ENCODE results near the gene SLC25A45.

Gene SLC25A45

DNA sequence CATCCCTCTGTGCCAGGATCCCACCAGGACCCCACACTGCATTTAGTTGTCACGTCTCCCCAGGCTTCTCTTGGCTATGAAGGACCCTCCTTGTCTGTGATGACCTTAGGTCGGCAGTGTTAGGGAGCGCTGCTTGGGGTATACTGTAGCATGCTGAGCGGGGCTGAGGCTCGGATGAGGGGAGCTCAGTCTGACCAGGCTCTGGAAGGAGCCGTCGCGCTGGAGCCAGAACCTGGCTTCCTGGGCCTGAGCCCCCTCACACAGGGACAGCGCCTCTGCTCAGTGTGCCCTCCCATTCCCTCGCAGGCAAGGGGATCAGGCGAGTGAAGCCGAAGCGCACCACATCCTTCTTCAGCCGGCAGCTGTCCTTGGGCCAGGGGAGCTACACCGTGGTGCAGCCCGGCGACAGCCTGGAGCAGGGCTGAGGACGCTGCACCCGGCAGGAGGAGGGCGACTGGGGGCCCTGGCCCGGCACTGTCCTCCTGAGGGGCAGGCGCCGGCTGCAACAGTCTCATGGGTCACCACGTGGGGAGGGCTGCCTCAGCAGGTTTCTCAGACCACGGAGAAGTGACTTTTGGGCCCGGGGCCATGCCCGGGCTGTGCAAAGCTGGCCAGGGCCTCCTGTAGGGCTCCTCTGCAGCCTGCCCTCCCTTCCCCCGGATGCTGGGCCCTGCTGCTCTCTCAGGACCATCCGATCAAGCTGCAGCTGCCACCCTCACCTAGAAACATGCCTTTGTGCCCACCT lies 28.7 kb upstream of the SLC25A45 start:
- no peak for DNase-seq (ENCODE audit: low read depth, low spot score)
- no peak overlapping the region for H3K27ac ChIP-seq

DNA sequence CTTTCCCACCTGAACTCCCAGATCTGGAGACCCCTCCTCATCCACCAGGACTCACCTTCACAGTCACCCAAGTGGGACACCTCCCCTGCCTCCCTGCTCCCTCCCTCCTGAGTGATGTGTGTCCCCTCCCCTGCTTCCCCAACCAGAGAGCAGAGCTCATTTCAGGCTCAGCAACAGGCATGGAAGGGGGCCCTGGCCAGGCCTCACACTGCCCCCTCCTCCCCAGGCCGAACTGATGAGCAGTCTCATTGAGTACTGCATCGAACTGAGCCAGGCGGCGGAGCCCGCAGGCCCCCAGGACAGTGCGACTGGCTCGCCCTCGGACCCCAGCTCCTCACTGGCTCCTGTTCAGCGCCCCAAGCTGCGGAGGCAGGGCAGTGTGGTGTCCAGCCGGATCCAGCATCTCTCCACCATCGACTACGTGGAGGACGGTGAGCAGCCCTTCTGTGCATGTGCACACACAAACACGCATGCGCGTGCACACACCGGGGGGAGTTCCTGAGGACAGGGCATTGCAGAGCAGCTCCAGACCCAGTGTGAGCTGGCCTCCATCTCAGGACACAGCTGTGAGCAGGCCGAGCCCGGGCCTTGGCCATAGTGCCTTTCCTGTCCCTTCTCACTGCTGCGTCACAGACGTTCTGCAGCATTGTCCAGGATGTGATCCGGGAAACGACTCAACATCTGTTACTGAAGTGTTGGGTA lies 22.3 kb upstream of the SLC25A45 start:
- no peak overlapping the region for H3K27ac ChIP-seq
- DNase-seq (ENCODE audit: low read depth, low spot score), result no peak

DNA sequence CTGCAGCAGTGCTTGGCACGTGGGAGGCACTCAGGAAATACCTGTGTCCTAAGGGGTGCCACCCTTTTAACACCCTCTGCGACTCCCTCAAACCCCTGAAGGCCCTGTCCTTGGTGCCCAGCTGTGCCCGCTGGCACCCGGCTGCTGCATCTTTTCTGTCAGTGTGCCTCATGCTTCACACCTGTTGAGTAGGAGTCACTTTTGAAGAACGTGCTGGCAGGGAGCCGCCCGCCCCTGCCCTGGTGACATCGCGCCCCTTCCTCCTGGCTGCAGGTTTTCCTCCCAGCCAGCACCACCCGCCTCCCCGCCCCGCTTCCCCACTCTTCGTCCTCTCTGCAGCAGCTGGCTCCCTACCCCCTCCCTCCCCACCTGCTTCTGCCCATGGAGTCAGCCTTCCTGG lies 21.8 kb upstream of the SLC25A45 start:
- H3K27ac ChIP-seq, result no peak overlapping the region

DNA sequence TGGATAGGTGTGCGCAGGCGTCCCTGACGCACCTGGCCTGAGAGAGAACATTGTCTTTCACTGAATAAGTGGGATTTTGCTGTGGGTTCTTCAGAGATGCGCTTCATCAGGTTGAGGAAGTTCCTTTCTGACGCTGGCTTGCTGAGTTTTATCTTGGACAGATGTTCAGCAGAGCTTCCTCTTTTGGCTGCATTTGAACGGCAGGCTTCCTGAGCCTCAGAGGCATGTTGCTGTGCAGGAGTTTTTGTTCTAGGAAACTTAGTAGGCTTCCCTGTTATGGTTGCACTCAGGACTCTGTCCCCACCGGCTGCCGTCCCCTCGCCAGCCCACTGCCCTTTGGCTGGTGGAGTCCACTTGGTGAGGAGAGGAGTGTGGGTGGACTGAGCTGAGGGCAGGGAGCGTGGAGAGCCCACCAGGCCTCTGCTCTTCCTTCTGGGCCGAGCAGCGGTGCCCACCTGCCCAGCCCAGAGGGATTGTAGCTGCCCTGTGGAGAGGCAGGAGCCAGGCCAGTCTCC lies 21.2 kb upstream of the SLC25A45 start:
- no peak for DNase-seq (ENCODE audit: low read depth, low spot score)
- no peak overlapping the region for H3K27ac ChIP-seq

More for the DNA sequence above, 21.8 kb upstream of the SLC25A45 start:
- no peak for DNase-seq (ENCODE audit: low read depth, low spot score)

DNA sequence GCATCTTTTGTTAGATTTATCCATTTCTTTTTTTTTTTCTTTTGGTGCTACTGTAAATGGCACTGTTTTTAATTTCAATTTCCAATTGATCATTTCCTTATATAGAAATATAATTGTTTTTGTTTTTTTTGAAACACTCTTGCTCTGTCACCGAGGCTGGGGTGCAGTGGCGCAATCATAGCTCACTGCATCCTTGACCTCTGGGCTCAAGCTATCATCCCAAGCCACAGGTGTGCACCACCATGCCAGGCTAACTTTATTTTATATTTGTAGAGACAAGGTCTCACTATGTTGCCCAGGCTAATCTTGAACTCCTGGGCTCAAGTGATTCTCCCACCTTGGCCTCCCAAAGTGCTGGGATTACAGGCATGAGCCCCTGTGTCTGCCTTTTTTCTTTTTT lies 20.3 kb upstream of the SLC25A45 start:
- DNase-seq (ENCODE audit: low read depth, low spot score), result no peak
- no peak overlapping the region for H3K27ac ChIP-seq

DNA sequence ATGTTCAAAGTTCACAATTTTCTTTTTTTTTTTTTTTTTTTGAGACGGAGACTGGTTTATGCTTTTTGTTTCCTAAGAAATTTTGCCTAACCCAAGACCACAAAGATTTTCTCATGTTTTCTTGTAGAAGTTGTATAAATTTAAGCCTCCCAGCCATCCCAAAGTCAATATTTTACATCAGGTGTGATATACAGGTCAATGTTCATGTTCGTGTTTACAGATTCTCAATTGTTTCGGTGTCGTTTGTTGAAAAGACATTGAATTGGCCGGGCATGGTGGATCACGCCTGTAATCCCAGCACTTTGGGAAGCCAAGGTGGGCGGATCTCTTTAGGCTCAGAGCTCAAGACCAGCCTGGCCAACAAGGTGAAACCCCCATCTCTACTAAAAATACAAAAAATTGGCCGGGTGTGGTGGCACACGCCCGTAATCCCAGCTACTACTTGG lies 19.4 kb upstream of the SLC25A45 start:
- no peak overlapping the region for H3K27ac ChIP-seq

DNA sequence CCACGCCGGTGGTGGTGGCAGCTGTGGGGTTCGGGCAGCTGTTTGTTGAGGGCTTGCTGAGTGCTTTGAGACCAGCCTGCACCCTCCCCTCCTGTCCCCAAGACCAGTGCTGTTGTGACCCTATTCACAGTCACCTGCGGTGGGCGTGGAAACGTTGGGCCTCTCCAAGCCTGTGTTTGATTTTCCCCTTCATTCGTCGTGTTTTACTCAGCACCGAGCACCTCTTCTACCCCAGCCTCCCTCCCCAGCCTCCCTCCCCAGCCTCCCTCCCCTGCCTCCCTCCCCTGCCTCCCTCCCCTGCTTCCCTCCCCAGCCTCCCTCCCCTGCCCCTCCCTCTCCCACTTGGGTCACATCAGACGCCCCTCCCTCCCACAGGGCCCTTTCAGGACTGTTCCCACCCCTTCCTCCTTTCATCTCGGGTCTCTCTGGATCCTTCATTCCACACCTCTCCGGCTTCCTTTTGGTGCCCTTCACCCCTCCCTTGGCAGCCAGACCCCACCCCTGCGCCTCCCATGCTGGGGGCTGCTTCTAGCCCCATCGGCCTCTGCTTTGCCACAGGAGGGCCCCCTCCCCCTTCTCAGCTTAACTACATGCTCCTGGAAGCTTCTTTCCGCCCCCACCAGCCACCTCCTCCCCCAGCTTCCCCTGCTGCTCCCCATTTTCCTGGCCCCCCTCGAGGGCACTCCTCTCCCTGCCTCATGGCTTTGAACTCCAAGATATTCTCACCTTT lies 18.8 kb upstream of the SLC25A45 start:
- no peak for DNase-seq (ENCODE audit: low read depth, low spot score)
- H3K27ac ChIP-seq, result no peak overlapping the region

More for the DNA sequence above, 19.4 kb upstream of the SLC25A45 start:
- DNase-seq (ENCODE audit: low read depth, low spot score), result no peak

DNA sequence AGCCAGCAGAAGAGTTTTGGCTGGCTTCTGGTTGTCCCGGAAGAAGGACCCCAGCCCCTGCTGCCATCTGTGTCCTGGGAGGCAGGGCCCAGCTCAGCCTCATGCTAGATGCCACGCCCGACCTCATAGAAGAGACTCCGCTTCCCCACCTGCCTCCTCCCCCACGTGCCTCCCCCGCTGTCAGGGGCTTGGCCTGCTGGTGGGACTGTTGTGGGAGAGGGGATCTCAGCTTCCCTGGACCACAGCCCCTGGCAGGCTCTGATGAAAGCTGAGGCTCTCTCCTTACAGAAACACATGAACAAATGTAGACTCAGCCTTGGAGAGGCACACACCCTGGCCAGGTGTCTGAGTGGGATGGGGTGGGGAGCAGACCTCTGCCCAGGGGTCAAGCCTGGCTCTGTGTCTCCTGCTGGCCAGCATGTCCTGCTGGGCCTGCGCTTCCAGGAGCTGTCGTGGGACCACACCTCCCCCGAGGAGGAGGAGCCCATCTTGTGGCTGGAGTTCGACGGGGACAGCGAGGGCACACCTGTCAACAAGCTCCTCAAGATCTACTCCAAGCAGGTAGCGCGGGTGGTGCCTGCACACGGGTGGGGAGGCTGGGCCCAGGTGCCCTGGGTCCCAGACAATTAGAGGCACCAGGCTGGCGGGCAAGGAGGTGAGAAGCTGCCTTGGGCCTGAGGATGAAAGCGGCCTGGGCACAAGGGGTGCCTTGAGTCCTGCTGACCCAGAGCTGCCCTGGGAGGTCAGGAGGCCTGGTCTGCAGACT lies 18.0 kb upstream of the SLC25A45 start:
- H3K27ac ChIP-seq, result no peak overlapping the region
- DNase-seq (ENCODE audit: low read depth, low spot score), result no peak

DNA sequence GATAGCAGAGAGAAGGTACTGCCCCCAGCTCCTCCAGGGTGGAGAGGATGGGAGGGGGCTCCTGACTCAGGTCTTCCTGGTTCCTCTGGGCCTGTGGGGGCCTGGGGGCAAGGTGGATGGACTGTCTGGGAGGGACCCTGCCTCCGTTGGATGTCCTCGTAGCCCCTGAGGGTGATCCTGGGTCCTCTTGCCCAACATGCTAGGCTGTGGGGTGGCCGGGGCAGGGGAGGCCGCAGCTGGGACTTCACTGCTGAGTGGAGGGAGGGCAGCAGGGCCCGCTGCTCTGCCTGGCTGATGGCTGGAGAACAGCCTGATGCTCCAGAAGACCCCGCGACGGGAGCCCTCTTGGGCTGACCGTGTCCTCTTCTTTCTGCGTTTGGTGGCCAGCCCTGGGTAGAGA lies 17.4 kb upstream of the SLC25A45 start:
- no peak overlapping the region for H3K27ac ChIP-seq
- no peak for DNase-seq (ENCODE audit: low read depth, low spot score)

DNA sequence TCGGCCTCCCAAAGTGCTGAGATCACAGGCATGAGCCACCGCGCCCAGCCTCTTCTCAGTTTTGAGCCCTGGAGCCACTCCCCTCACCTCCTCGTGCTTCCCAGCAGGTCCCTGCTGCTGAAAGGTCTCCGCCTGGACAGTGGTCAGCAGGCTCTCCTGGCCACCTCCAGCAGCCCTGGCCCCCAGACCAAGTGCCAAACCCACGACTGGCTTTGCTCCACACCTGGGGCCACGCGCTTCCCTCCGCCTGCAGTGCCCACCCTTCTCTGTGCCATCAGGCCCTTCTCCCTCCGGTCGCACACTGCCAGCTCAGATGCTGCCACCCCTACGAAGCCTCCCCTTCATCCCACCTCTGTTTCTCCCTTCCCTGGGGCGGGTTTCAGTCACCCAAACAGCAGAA lies 16.8 kb upstream of the SLC25A45 start:
- no peak for DNase-seq (ENCODE audit: low read depth, low spot score)
- no peak overlapping the region for H3K27ac ChIP-seq

DNA sequence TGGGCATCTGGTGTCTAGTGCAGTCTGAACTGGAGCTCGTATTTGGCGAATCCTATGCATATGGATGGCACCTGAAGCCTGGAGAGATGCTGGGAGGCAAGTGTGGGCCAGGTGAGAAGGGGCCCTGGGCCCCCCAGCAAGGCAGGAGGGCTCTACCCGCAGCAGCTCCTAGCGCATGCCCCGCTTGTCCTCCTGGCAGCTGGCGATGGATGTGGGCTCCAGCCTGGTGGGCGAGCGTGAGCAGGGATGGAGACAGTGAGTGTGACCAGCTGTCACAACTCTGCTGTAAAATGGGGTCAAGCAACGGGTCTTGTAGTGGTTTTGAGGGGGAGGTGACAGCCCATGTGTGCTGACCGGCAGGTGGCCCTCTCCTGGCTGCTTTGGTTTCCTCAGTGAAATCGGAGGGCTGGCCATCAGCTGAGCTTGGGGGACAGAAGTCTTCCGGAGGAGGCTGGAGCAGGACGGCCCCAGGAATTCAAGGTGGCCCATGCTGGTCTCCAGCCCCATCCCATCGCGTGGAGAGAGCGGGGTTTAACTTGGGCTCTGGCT lies 16.0 kb upstream of the SLC25A45 start:
- DNase-seq (ENCODE audit: low read depth, low spot score), result no peak
- H3K27ac ChIP-seq, result no peak overlapping the region

DNA sequence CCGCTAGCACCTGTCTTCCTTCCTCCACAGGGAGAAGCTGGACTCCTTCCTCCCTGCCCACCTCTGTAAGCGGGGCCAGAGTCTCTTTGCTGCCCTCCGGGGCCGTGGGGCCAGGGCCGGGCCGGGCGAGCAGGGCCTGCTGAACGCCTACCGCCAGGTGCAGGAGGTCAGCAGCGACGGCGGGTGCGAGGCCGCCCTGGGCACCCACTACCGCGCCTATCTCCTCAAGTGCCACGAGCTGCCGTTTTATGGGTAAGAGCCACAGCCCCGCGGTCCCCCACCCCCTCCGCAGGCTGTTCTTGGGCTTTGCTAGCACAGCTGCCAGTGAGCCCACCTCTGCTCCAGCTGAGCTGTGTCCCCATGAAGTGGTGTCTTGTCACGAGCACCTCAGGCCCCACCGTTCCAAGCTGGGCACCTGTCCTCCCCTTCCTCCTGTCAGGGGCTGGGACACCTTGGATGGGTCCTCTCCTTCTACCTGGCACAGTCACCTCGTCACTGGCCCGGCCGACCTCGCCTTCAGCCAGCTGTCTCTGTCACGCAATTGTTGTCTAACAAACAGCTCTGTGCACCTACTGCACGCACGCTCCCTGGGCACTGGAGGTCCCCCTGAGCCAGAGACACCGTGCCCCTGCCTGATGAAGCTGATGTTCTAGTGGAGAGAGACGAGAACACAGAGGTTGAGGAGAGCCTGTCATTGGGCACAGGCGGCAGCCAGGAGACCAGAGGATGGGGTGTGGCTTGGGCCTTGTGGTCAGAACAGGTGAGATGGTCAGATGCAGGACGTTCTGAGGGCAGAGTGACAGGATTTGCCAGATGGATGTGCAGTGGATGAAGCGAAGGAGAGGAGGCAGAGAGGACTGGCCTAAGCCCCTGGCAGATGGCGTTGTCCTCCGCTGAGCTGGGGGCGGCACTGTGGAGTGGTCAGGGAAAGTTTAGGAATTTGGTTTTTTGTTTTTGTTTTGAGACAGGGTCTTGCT lies 14.6 kb upstream of the SLC25A45 start:
- H3K27ac ChIP-seq, result no peak overlapping the region
- DNase-seq (ENCODE audit: low read depth, low spot score), result no peak

DNA sequence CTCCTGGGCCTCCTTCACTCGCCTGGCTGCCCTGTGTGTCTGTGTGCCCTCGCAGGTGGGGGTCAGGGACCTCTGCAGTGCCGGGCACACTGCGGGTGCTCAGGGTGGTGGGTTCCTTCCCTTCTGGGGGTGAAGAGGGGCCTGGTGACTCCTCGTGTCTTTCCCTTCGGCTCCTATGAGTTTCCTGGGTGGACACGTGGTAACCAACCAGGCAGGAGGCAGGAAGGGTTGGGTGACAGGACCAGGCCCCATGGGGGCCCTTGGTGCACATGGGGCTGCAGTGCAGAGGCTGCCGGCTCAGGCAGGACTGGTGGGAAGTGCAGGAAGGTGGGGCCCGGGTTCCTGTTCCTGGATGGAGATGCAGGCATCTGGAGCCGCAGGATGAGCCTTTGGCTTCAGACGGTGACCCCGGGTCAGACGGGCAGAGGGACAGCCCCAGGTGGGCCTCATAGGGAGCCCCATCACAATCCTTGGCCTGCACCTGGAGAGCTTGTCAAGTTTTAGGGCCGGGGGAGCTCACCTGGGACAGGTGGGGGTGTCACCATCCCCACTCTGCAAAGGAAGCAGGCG lies 13.6 kb upstream of the SLC25A45 start:
- no peak overlapping the region for H3K27ac ChIP-seq
- DNase-seq (ENCODE audit: low read depth, low spot score), result no peak

DNA sequence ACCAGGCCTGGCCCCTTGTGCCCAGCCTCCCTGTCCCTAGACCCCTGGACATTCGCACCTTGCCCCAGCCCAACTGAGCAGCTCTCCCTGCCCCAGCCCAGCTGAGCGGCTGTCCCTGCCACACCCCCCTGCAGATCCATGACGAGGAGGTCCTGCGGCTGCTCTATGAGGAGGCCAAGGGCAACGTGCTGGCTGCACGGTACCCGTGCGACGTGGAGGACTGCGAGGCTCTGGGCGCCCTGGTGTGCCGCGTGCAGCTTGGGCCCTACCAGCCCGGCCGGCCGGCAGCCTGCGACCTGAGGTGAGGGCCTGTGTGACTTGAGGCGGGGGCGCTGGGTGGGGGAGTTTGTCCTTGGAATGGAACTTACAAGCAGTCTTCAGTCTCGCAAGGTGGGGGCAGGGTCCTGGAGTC lies 11.7 kb upstream of the SLC25A45 start:
- no peak overlapping the region for H3K27ac ChIP-seq

DNA sequence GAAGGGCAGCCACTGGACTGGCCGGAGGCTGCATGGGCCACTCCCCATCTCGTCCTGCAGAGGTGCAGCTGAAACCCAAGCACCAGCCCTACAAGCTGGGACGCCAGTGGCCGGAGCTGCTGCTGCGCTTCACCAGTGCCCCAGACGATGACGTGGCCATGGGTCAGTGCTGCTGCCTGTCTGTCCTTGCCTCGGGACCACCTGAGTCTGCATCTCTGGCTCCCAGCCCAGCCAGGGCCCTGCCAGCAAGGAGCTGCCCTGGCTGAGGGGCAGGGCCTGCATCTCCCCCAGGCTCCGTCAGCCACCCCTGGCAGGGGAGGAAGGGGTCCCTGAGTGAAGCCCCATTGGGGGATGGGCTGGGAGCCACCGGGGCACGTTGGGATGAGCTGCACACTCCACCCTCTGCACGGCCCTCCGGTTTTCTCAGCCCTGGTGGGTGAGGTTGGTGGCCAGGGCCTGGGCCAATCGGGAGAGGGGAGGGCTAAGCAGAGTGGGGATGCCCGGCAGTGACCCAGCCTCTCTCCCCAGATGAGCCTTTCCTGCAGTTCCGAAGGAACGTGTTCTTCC lies 11.2 kb upstream of the SLC25A45 start:
- H3K27ac ChIP-seq, result no peak overlapping the region
- DNase-seq (ENCODE audit: low read depth, low spot score), result no peak

More for the DNA sequence above, 11.7 kb upstream of the SLC25A45 start:
- DNase-seq (ENCODE audit: low read depth, low spot score), result no peak

DNA sequence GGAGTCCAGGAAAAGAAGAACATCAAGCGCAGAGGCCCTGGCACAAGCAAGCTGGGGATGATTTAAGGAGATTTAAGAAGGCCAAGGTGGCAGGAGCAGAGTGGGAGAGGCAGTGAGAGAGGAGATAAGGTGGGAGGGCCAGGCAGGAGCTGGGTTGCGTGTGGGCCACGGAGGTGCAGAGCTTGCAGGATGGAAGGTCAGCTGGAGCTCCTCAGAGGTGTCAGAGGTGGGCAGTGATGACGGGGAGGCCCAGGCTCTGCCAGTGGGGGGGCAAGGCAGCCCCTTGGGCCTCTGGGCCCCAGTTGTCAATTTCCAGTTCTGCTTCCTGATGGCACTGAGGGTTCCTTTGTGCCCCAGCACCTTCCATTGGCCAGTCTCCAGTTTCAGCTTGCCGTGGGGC lies 10.5 kb upstream of the SLC25A45 start:
- DNase-seq (ENCODE audit: low read depth, low spot score), result no peak
- no peak overlapping the region for H3K27ac ChIP-seq

DNA sequence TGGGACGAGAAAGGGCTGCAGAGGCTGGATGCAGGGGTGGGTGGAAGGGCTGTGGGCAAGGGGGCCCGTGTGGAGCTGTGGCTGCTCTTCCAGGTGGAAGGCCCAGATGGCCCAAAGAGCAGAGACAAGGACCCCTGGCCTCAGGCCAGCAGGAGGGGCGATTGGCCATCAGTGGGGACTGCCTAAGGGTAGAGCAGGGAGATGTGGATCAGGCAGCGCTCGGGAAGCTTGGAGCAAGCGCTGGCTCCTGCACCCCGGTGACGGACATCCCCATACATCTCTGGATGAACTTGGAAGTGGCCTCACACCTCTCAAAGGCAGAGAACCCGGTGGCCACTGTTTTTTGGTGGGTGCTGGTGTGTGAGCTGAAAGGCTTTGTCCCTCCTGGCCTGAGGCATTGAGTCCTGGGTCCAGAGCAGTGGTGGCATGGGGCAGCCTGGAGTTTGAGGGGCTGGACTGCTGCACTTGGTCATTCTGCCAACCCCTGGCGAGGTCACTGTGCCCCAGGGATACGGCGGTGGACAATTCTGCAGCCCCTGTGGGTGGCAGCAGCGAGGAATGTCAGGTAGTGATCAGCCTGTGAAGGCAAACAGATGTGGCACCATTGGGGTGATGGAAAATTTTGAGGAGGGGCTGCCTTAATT lies 9.9 kb upstream of the SLC25A45 start:
- no peak overlapping the region for H3K27ac ChIP-seq

DNA sequence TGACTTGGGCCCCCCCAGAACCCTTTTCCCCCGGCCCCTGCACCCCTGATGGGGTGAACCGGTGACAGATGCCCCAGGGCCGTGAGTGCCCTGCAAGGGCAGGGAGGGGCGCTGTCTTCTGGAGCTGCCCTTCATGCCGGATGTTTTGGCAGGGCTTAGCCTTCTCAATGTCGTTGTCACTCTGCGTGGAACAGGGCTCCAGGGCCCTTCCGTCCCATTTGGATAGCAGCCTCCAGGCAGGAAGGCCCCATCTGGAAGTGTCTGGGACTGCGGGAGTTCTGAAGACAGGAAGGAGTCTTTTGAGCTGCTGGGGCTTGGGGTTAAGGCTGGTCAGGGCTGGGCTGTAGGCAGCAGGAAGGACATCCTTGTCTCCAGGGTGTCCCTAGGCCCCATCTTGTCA lies 8.6 kb upstream of the SLC25A45 start:
- DNase-seq (ENCODE audit: low read depth, low spot score), result no peak
- H3K27ac ChIP-seq, result peak overlapping the region; percentile 33

More for the DNA sequence above, 9.9 kb upstream of the SLC25A45 start:
- no peak for DNase-seq (ENCODE audit: low read depth, low spot score)

Data from epithelial cell of prostate (primary cell).